ENCODE results near the gene EBLN2.

Gene EBLN2

GRCh38 chr3:73101881-73102280, 40.4 kb downstream of the EBLN2 start:
- Mint-ChIP-seq H3K27ac (no peak overlapping the region), H3K36me3 (no peaks in the 10 kb centered on the region), H3K27me3 (peaks cover 10% of the 10 kb centered on the region), H3K4me1 (no peaks in the 10 kb centered on the region), H3K9me3 (no peaks in the 10 kb centered on the region), H3K4me3 (no peak overlapping the region)
- DNase-seq (ENCODE audit: low spot score in 2 of 2) (no peak), ATAC-seq (ENCODE audit: low read depth) (no peak)

GRCh38 chr3:73107215-73107614, 45.8 kb downstream of the EBLN2 start:
- Mint-ChIP-seq H3K27ac (no peak overlapping the region), H3K4me3 (no peak overlapping the region), H3K27me3 (peaks cover 8% of the 10 kb centered on the region), H3K36me3 (no peaks in the 10 kb centered on the region), H3K9me3 (no peaks in the 10 kb centered on the region), H3K4me1 (no peaks in the 10 kb centered on the region)
- DNase-seq (ENCODE audit: low spot score in 2 of 2) = no peak
- no peak for ATAC-seq (ENCODE audit: low read depth)

GRCh38 chr3:73107676-73108187, 46.3 kb downstream of the EBLN2 start:
- Mint-ChIP-seq H3K4me1 (no peaks in the 10 kb centered on the region), H3K36me3 (no peaks in the 10 kb centered on the region), H3K27me3 (peaks cover 8% of the 10 kb centered on the region), H3K9me3 (no peaks in the 10 kb centered on the region), H3K4me3 (no peak overlapping the region), H3K27ac (no peak overlapping the region)
- ATAC-seq (ENCODE audit: low read depth) = no peak
- no peak for DNase-seq (ENCODE audit: low spot score in 2 of 2)

- ATAC-seq (ENCODE audit: low read depth) = no peak
- Mint-ChIP-seq H3K27me3 (peaks cover 6% of the 10 kb centered on the region), H3K9me3 (no peaks in the 10 kb centered on the region), H3K36me3 (no peaks in the 10 kb centered on the region), H3K4me3 (no peak overlapping the region), H3K27ac (no peak overlapping the region), H3K4me1 (no peaks in the 10 kb centered on the region)
- no peak for DNase-seq (ENCODE audit: low spot score in 2 of 2)
These were observed 47.3 kb downstream of the EBLN2 start for GRCh38 chr3:73108750-73109149.

- H3K27me3 Mint-ChIP-seq = peaks cover 6% of the 10 kb centered on the region
- DNase-seq (ENCODE audit: low spot score in 2 of 2) = no peak
- no peak overlapping the region for H3K27ac Mint-ChIP-seq
- no peaks in the 10 kb centered on the region for H3K36me3 Mint-ChIP-seq
- no peak overlapping the region for H3K4me3 Mint-ChIP-seq
- ATAC-seq (ENCODE audit: low read depth) = no peak
- no peaks in the 10 kb centered on the region for H3K4me1 Mint-ChIP-seq
- no peaks in the 10 kb centered on the region for H3K9me3 Mint-ChIP-seq
These were observed 49.1 kb downstream of the EBLN2 start for GRCh38 chr3:73110530-73110929.

All from memory B cell (primary cell).